Nucleus accumbens (tissue), 56 donors: ENCODE results near the gene PTGES2.

Source experiments
- DNase-seq, 56 donors: peaks; one replicate each; lab custom pipeline; 2025; lab: John Stamatoyannopoulos, UW

Gene PTGES2

GRCh38 chr9:128127568-128127989, at the start of gene PTGES2:
PTGES2 (minus strand) TSS chr9:128127729; CDS start chr9:128127717, 12 bp downstream.
- peak in 54 of 56 donors; percentile 29 to 89 (median 79) for DNase-seq

DNA sequence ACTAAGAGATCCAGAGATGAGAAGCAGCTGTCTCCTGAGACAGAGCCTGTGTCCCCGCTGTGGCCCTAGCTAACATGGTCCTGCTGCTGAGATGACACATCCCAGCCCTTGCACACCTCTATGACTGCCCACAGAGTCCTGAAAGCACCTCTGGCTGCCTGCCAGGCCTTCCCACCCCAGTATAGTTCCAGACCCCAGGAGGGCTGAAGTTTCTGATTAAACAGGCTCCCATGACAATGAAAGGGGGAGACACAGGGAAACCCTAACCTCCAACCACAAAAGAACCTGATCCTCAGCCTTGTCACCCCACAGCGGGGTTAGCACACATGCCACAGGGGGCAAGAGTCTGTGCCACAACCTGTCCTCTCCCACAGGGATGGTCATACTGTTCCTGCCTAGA, 48.2 kb upstream of the PTGES2 start:
- DNase-seq, result no peak

DNA sequence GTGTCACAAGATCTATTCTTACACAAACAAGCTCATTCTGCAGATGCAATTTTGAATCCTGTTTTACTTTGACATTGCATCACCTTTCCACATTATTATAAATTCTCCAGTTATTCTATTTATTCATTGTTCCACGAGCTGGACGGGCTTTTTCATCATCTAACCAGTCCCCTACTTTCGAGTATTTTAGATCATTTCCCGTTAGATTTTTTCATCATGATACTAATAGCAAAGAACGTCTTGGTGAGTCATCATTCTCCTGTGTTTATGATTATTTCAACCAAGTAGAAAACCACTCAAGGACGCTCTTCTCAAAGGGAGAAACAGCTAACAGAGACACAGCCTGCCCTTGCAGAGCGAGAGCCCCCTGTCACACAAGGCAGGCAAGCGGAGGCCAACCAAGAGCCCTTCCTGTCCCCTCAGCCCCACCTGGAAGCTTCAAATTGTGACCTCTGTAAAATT, 47.6 kb upstream of the PTGES2 start:
- no peak for DNase-seq

DNA sequence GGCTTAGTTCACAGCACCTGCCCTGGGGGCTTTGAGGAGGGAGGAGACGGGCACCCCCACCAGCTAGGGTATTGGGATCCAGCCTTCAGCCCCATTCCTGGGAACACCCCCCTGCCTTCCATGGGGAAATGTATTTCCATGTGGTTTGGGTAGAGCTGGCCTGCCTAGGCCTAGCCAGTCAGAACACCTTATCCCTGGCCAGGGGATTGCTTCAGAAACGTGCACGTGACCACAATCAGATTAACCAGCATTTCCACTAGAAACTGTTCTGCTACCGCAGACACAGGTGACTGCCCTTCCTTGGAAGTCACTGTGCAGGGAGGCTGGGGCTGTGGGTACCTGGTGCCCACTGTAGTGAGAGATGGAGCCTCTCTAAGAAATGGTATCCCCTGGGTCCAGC, 46.5 kb upstream of the PTGES2 start:
- DNase-seq, result no peak

GRCh38 chr9:128169925-128170324, 42.4 kb upstream of the PTGES2 start:
- peak in 13 of 56 donors; percentile 2 to 44 (median 17) for DNase-seq

GRCh38 chr9:128169492-128169891, 42.0 kb upstream of the PTGES2 start:
- no peak for DNase-seq

- DNase-seq, result no peak
These were observed 41.3 kb upstream of the PTGES2 start for GRCh38 chr9:128168731-128169308.

DNA sequence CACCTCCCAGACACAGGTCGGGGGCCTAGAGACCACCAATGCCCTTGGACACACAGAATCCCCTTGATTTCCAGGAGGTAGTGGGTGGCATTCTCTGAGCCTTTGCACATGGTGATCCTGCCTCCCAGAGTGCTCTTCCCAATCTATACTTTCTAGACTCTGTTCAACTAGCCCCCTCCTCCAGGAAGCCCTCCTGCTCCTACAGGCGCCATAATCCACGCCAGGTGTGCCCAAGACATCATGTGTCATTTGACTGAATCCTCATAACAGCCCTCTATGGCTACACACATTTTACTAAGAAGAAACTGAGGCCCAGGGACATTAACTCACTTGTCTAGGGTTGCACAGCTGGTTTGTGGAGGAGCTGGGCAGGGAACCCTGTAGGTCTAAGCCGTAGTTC, 39.7 kb upstream of the PTGES2 start:
- DNase-seq, result no peak

DNA sequence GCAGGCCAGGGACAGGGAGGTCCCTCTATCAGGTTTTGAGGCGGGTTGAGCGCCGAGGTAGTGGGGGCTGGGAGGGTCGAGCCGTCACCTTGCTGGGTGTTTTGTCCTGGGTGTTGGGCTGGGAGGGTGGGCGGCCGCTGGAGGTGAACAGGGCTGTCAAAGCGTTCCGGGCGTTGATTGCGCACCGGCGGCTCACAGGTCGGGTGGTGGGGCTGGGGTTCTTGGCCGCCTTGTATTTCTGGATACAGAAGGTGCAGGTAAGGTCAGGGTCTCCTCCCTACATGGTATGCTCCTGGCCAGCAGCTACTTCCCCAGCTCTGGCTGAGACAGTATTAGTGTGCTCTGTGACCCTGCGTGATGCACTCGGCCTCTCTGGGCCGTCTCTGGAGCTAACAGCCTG, 38.6 kb upstream of the PTGES2 start:
- DNase-seq, result no peak

- no peak for DNase-seq
These were observed 36.9 kb upstream of the PTGES2 start for GRCh38 chr9:128164307-128164885.

DNA sequence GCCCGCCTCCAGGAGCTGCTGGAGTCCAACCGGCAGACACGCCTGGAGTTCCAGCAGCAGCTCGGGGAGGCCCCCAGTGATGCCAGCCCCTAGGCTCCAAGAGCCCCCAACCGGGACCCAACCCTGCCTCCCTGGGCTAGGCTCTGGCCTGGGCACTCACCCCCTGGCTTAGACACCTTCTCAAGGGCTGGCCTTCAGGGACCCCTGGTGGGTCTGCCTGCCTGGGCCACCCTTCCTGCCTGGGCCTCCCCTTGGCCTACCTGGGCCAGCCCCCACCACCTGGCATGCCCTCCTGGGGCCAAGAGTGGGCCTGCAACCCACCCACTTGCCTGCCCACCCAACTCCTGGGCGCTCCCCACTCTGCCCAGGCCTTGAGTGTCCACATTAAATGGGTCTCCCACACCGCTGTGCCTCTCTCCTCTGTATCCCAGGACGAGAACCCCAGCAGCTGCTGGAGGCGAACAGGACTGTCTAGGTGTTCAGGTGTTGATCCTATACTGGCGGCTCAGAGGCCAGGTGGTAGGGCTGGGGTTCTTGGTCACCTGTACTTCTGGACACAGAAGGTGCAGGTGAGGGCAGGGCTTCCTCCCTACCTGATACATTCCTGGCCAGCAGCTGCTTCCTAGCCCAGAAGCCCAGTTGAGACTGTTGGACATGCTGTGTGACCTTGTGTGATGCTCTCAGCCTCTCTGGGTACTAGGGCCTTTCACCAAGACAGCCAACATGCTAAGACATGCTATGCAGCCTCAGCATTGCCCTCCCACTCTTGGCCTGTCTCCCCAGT, 36.2 kb upstream of the PTGES2 start:
- no peak for DNase-seq

- DNase-seq, result no peak
These were observed 35.5 kb upstream of the PTGES2 start for GRCh38 chr9:128163027-128163515.

GRCh38 chr9:128162215-128163026, 34.9 kb upstream of the PTGES2 start:
- DNase-seq, result peak in 6 of 56 donors; percentile 4 to 71 (median 12)

GRCh38 chr9:128161215-128161902, 33.8 kb upstream of the PTGES2 start:
- no peak for DNase-seq

DNA sequence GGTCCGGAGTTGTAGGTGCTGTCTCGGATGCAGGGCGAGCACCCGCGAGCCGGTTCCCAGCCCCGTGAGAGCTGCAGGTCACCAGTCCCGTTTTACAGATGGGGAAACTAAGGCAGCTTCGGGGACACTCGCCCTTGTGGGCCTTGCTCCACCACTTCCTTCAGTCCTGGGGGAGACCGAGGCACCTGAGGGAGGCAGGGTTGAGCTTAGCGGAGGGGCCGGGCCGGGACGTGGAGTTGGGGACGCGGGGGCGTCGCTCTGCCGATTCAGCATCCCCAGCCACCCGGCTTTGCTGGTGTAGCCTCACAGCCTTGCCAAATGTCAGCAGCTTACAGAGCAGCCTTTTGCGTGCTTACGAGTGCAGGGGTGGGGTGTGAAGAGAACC, 33.1 kb upstream of the PTGES2 start:
- DNase-seq, result peak in 12 of 56 donors; percentile 13 to 53 (median 37)

GRCh38 chr9:128159784-128160602, 32.5 kb upstream of the PTGES2 start, which contains the start of gene BBLN:
BBLN (plus strand) TSS chr9:128160265; CDS start chr9:128160408, 143 bp downstream.
- peak; percentile 29 to 97 (median 90) for DNase-seq

DNA sequence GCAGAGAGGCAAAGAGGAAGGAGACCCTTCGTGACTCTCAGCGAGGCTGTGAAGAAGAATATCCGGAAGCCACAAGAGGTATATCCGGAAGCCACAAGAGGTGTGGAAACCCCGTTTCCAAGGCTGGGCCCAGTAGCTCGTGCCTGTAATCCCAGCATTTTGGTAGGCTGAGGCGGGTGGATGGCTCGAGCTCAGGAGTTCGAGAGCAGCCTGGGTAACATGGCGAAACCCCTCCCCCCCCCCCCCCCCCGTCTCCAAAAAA, 31.9 kb upstream of the PTGES2 start:
- peak in 1 of 56 donors; percentile 32 for DNase-seq

- no peak for DNase-seq
These were observed 28.4 kb upstream of the PTGES2 start for GRCh38 chr9:128155736-128156500.
